Transverse colon (tissue), 4 donors: ENCODE measurements around the gene STK40.

ENCODE experiments used
- EP300 ChIP-seq: sonication (generic); formaldehyde crosslinking; IDR thresholded peaks from one replicate; pipeline ENCODE4 v1.6.1; 2017; ENCODE audit warnings: antibody characterized with exemption, low read depth
- POLR2A ChIP-seq: fragments of 450-650 bp; IDR thresholded peaks from one replicate; pipeline ENCODE4 v1.6.1; 2016; ENCODE audit warnings: antibody characterized with exemption, mild to moderate bottlenecking, moderate library complexity
- POLR2AphosphoS5 ChIP-seq, 3 donors: sonication (generic); formaldehyde crosslinking; IDR thresholded peaks; one replicate each; pipeline ENCODE4 v1.6.1; 2016; ENCODE audit warnings: antibody characterized with exemption in 3 of 3
- TF ChIP-seq, protein P1 (sequence below), 5 experiments: fragments of 200-600 bp in 3 of 5; fragments of 450-650 bp in 2 of 5; sonication (generic) in 3 of 5; IDR thresholded peaks; 1 replicate in 2 of 5; 2 replicates in 3 of 5; pipeline ENCODE4 v1.5.1; 2016 to 2017; ENCODE audit warnings: antibody characterized with exemption in 5 of 5, inconsistent platforms in 3 of 5, mild to moderate bottlenecking in 2 of 5, moderate library complexity in 1 of 5

DNA sequence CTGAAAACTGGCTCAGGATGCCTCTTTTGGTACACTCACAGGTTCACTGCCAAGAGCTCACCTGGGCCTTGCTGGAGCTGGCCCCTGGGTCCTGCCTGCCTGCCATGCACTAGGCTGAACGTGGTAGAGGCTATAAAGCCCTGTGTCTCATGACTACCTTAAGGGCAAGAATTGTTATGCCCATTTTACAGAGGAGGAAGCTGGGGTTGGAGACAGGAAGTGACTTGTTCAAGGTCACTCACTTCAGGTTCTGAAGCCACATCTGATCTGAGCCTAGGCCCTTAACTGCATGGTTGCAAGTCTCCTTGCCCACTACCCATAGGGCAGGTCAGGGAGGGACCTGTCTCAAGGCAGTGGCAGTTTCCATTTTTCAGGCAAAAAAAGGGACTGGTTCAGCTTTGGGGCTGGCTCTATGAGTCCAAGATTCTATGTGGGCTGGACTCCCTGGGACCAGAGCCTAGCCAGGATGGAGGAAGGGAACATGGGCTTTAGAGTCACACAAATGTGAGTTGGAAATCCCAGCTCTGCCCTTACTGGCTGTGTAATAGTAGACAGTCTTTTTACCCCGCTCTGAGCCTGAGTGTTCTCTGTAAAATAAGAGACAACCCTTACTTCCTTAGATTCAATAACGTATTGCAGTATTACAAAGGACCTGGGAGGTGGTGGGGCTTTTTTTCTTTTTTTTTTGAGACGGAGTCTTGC lies 7.8 kb downstream of the STK40 start:
- no peak for TF ChIP-seq EP300
- TF ChIP-seq, protein P1, sequence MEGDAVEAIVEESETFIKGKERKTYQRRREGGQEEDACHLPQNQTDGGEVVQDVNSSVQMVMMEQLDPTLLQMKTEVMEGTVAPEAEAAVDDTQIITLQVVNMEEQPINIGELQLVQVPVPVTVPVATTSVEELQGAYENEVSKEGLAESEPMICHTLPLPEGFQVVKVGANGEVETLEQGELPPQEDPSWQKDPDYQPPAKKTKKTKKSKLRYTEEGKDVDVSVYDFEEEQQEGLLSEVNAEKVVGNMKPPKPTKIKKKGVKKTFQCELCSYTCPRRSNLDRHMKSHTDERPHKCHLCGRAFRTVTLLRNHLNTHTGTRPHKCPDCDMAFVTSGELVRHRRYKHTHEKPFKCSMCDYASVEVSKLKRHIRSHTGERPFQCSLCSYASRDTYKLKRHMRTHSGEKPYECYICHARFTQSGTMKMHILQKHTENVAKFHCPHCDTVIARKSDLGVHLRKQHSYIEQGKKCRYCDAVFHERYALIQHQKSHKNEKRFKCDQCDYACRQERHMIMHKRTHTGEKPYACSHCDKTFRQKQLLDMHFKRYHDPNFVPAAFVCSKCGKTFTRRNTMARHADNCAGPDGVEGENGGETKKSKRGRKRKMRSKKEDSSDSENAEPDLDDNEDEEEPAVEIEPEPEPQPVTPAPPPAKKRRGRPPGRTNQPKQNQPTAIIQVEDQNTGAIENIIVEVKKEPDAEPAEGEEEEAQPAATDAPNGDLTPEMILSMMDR (IDR thresholded peaks at IDR 0.05), result no peak
- no peak for TF ChIP-seq POLR2A
- TF ChIP-seq POLR2AphosphoS5 (IDR thresholded peaks at IDR 0.05), result no peak
